ENCODE results near the gene UGT1A5. TPM values are rescaled to one million over a fixed set of nuclear protein-coding genes. Genes with fewer than 3 reads are reported as not detected.

UGT1A5 gene
- total and polyA plus RNA-seq, 2 of the 13 experiments (the other 11 are each of a cell fraction or from before 2014, with no cell fraction given) = not detected

DNA sequence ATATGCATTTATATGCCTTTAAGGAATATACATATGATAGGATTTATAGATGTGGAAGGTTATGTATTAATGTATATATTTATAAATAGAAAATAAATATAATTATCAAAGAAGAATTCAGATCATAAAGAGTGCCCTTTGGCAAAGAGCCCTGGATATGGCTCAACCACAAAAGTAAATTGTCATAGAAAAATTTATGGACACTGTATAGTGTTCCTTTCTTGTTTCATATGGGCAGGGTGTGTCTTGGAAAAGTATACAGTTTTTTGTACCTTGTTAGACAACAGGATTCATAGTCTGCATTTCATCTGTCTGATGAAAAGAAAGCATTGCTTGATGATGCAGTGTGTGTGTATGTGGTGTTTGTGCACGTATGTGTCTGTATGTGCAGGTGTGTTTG, 28.1 kb upstream of the UGT1A5 start:
- intact Hi-C loops (cut with micrococcal nuclease; ENCODE audit: unreplicated experiment) (no loop called here), in situ Hi-C loops (cut with HindIII; ENCODE audit: extremely low pct_ligation_motif_present, low pct_unique_long_range_greater_than_20kb) (no loop called here)
- Histone ChIP-seq H3K9me3 (ENCODE audit: low read length) (no peaks in the 10 kb centered on the region), H3K27me3 (ENCODE audit: control insufficient read depth in 1 of 2, insufficient read depth in 2 of 2, low read length in 2 of 2) (no peaks in the 10 kb centered on the region), H3K27ac (ENCODE audit: extremely low read length, insufficient read depth, low read length) (no peak overlapping the region), H3K79me2 (ENCODE audit: insufficient read depth, low read length) (no peaks in the 10 kb centered on the region), H2AFZ (ENCODE audit: low read length) (no peak overlapping the region), H3K4me2 (ENCODE audit: low read depth, low read length) (no peak overlapping the region), H3K4me1 (ENCODE audit: insufficient read depth, low read length) (no peaks in the 10 kb centered on the region), H4K20me1 (ENCODE audit: insufficient read depth, low read length) (no peaks in the 10 kb centered on the region), H3K36me3 (replicated peaks in 1 of 2; ENCODE audit: control insufficient read depth in 1 of 2, insufficient read depth in 2 of 2, low read length in 2 of 2) (no peaks in the 10 kb centered on the region), H3K4me3 (replicated peaks in 1 of 3; ENCODE audit: insufficient read depth in 1 of 3, low read depth in 2 of 3, low read length in 3 of 3) (no peak overlapping the region), H3K9ac (ENCODE audit: insufficient read depth, low read depth, low read length) (no peak overlapping the region)
- FAIRE-seq (no peak), DNase-seq (ENCODE audit: low spot score) (no peak), ATAC-seq (no peak)
- WGBS (ENCODE audit: low lambda C conversion rate) = 50% methylated on average over 1 of the region's 1 CpG
- ChIA-PET POLR2A (no interaction called here), CTCF (ENCODE audit: low intra/inter-chr PET ratio, low total read pairs) (no interaction called here)
- no TSS peak for BruUV-seq (replicated peaks)
- TF ChIP-seq ZNF251 (CRISPR knock-in tag; IDR thresholded peaks at IDR 0.05) (no peak), ZNF576 (CRISPR knock-in tag; IDR thresholded peaks at IDR 0.05) (no peak), ZNF879 (CRISPR knock-in tag; IDR thresholded peaks at IDR 0.05) (no peak), ZNF10 (CRISPR knock-in tag; IDR thresholded peaks at IDR 0.05; ENCODE audit: borderline replicate concordance, low read depth) (no peak), MXI1 (IDR thresholded peaks at IDR 0.05; ENCODE audit: borderline replicate concordance, low read depth, low read length) (no peak), ZNF609 (CRISPR knock-in tag; IDR thresholded peaks at IDR 0.05; ENCODE audit: borderline replicate concordance) (no peak), PTBP1 (IDR thresholded peaks at IDR 0.05; ENCODE audit: low read depth, low read length, poor library complexity, severe bottlenecking) (no peak)

Data from HepG2 (cell line).